GM21423 (cell line): ENCODE measurements around the gene GDE1.

ENCODE experiments used
- ATAC-seq: cut with Tn5 transposase; IDR thresholded peaks from one replicate; pipeline ENCODE4 v1.9.1; 2021; ENCODE audit warnings: mild to moderate bottlenecking, moderate library complexity; ENCODE audit not compliant: unreplicated experiment

The GDE1 gene

DNA sequence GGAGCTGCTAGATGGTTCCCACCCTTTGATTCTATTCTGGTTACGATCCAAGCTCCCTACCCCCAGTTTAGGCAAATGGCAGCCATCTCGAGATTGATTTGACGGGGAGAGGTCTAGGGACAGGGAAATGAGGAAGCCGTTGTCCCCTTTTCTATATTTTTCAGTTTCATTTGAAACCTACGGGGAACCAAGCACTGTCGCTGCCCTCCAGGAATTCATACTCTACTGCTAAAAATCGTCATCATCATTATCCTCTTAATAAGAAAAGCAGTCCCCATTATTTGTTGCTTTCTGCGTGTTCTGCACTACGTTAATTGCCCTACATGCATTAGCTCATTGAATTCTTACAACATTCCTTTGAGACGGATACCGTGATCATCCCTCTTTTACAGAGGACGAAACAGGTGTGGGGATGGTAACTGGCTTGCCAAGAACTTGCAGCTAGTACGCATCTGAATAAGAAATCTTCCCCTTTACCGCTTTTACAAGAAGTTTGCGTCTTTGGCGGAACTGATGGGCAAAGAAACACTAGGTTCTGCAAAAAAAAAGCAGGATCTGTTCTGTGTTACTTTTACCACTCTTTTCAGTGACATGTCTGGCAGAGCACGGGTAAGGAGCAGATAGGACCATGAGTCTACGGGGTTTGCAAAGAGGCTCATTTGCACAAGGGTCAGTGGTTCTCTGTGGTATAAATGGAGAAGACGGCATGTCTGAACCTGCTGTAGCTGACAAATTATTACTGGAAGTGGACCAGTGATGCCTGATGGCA is 2.9 kb upstream of the GDE1 start:
- no peak for ATAC-seq

DNA sequence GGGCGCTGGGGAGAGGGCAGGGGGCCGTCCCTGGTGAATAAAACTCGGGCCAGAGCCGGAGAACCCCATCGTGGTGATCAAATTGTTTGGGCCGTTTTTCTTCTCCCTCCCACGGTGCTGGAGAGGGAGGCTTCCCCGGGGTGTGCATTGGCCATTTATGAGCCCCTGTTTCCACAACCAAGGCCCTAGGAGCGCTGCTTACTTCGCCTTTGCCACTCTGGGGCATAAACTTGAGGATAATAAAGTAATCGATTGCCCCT is 2.4 kb upstream of the GDE1 start:
- ATAC-seq, result no peak

DNA sequence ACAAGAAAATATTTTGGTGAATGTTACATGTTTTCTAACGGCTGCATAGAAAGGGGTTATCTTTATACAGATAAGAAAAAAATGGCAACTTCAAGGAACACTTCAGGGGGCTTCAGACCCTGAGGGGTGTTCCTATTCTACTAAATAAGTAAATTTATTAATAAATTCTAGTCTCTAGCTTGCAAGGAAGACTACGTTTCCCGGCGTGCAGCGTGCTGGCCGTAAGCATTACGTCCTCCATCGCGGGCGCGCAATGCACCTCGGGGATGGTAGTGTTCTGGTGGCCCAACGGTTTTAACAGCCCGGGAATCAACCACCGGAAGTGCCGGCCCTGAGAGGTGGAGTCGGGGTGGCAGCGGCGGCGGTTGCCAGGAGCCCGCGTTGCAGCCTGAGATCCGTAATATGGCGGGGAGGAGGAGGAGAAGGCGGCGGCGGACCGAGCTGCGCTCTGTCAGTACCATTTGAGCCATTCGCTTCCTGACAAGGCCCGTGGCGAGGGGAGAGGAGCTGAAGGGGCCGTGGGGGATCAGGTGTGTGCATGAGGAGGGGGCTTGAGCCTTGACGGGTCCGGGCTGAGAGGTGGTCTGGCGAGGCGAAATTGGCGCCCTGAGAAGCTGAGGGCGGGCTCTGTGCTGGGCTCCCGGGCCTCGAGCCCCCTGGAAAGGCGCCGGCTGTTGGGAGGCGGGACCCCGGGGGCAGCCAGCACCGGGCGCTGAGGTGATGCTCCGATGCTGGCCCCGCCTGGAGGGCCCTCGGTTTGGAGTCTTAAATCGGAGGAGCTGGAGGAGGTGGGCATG is 1.9 kb upstream of the GDE1 start, which contains the start of gene CCP110:
Gene CCP110 (plus strand): TSS at position 384 of the 797 bp plus-strand sequence. CDS start 3,940 bp downstream, outside the sequence.
- ATAC-seq, result peak; percentile 79

DNA sequence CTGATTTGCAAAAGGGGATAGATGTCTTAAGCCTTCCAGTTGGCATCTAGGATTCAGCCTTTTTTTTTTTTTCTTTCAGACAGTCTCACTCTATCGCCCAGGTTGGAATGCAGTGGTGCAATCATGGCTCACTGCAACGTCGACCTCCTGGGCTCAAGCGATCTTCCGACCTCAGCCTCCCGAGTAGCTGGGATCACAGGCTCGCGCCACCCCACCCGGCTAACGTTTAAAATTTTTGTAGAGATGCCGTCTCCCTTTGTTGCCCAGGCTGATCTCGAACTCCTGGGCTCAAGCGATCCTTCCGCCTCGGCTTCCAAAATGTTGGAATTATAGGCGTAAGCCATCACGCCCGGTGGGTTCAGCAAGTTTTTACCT is 1.3 kb upstream of the GDE1 start:
- ATAC-seq, result no peak

DNA sequence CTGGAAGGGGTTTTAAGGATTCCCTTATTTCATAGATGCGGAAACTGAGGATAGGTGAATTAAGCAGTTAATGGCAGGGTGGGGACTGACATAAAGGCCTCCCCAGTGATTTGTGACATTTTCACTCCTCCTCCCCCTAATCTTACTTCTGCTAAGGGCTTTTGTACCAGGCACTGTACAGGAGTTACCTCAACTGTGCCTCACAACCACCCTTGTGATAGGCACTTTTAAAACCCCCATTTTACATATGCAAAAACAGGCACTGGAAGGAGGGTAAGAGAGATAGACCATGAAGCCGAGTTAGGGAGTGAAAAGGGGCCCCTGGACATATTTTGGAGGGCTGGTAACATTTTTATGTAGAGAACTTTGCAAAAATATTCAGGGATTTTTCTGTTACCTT is 862 bp upstream of the GDE1 start:
- ATAC-seq, result no peak

DNA sequence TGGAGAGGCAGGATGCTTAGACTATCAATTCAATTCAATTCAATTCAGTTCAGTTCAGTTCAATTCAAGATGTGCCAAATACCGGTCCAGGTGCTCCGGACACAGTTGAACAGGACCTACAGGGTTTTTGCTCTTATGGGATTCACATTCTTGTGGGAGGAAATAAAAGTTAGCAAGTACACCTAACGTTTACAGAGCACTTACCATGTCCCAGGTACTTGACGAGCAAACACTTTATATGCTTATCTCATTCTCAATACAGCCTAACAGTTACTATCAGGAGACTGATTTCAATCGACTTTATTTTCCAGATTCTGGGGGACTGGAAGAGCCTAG is 467 bp upstream of the GDE1 start:
- ATAC-seq, result no peak

DNA sequence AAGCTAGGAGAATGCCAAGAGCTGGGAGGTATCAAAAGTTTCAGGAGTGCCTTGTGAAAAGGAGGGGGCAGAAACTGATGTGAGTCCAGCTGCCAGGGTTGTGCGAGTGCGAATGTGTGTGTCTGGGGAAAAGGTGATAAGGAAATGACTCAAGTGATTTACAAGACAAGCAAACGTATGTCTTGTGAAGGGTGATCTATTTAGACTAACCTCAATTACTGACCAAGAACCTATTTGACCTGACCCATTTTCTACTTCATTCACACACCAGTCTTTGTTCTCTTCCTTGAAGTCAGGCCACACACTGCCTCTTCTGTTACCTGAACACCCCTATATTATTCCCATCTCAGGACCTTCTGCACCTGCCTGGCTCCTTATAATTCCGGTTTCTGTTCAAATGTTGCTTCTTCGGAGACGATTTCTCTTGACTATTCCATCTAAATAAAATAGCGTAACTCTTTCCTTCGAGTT is 1.0 kb downstream of the GDE1 start:
- no peak for ATAC-seq

DNA sequence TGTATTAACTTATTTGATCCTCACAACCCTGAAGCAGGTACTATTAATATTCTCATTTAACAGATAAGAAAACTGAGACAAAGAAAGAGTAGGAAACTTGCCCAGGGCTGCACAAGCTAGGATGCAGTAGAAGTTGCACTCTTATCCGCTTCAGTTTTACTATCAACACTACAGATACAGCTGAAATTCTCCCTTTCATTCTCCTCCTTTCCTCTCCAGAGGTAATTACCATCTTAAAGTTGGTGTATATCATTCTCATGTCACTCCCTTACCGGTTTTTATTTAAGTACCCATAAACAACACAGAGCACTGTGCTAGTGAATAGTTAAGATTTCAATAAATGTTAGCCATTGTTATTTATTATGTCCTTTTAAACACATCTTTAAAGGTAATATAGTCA is 3.5 kb downstream of the GDE1 start:
- ATAC-seq, result no peak

DNA sequence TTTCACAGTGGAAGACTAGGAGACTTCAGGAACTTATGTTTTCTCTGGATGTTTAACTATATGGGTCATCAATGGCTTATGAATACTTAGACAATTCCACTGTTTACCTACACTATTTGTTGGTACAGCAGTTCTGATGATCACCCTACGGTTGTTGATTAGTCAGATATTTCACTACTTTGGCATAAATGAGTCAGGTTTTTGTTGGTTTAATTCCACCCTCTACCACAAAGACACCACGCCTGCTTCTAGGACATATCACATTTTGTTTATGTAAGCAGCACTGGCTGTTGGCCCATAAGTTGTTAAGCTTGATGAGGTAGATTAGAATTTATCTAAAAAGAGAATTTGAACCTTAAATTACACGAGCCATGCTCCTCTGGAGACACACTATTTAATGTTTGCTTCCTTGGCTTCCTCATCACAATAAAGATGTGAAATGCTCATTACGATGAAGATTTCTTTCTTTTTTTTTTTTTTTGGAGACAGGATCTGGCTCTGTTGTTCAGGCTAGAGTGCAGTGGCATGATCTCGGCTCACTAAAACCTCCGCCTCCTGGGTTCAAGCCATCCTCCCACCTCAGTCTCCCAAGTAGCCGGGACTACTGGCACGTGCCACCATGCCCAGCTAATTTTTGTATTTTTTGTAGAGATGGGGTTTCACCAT is 4.3 kb downstream of the GDE1 start:
- no peak for ATAC-seq

DNA sequence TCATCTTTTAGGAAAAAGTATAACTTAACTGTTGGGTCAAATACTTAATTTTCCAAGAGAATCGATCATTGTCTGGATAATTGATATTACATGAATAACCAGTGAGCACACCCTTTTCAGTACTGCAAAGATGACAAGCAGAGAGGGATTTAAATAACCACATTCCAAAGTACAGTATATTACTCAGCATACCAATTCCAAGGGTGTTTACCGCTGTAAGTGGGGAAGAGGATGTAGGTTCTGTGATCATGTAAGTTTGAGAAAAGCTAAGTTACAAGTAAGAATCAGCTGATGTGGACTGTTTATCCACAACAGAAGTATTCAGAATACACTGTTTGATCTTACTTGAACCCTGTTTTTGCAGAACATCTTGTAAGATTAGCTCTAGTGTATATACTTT is 6.1 kb downstream of the GDE1 start:
- no peak for ATAC-seq

DNA sequence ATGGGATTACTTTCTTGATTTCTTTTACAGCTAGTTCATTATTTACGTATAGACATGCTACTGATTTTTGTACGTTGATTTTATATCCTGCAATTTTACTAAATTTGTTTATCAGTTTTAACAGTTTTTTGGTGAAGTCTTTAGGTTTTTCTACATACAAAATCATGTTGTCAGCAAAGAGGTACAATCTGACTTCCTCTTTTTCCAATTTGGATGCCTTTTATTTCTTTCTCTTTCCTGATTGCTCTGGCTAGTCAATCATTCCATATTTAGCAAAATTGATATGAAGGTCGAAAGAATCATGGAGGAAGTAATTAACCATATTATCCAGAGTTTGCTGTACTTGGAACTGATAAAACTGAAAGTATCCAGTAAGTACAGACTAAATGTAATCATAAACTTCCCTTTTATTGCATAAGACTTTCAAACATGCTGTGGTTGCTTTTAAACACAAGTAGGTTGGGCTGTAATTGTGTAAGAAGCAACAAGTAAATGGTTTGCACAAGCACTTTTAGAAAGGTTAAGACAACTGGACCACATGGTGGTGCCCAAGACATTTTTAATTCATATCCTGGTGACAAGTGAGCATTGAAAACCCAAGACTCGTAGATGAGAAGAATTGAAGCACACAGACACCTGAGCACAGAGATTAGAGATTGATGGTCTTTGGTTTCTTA is 8.4 kb downstream of the GDE1 start:
- ATAC-seq, result no peak

DNA sequence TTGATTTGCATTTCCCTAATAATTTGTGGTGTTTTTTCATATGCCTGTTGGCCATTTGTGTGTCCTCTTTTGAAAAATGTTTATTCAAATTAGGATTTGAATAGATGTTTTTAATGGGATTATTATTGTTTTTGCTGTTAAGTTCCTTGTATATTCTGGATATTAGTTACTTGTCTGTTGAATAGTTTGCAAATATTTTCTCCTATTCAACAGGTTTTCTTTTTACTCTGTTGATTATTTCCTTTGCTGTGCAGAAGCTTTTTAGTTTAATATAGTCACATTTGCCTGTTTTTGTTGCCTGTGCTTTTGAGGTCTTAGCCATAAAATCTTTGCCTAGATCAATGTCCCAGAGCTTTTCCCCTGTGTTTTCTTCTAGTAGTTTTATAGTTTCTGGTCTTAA is 9.6 kb downstream of the GDE1 start:
- ATAC-seq, result no peak

DNA sequence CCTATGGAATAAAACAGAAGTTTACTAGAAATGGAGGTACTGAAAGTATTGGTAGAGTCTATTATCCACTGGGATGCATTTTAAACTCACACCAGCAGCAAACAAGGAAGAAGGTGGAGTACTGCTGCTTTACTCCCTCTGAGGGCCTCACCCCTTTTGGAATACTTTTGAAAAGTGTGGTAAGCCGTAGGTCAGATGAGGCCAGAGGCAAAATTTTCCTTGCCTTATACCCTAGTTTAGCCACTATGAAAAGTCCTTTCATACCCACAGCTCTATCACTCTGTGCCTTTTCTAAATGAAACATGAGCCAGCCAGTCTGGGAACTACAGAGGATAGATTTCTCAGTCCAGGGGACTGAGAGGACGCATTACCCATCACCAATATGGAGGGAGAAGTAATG is 14.0 kb downstream of the GDE1 start:
- ATAC-seq, result no peak

DNA sequence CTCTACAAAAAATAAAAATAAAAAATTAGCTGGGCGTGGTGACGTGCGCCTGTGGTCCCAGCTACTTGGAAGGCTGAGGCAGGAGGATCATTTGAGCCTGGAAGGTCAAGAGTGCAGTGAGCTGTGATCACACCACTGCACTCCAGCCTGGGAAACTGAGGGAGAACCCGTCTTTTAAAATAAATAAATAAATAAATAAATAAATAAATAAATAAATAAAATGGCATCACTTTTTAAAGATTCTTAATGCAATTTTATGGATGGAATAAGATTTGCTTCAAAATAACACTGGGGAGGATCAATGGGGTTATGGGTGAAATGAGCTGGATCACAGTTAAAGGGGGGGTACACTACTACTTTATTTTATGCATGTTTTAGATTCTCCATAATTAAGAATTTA is 14.9 kb downstream of the GDE1 start:
- no peak for ATAC-seq

DNA sequence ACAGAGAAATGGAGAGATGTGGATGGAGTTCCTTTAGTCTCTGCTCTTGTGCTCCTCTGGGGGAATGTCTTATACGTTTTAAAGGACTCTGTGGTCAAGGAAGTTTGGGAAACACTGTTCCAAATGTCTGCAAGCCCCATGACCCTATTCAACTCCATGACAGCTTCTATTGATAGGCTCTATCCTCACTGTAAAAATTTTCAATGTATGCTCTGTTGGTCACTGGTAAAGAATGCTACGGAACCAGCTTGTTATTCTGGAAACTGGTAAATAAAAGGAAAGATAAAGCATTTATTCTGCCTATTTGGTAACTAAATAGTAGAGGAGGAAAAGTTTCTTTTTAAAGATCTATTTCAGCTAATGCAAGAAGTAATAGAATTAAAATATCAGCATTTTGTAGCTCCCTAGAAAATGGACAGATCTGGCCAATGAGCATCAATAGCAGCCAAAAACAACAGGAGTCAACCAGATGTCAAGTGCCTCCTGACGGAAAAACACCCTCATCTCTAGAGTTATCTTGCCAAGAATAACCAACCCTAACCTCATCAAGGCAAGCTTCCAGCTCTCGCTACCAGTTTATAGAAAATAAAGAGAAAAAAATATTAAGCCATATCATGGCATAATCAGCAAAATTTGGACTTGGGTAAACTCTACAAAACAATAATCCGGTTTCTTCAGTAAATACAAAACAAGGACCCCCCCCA is 16.1 kb downstream of the GDE1 start:
- ATAC-seq, result no peak

DNA sequence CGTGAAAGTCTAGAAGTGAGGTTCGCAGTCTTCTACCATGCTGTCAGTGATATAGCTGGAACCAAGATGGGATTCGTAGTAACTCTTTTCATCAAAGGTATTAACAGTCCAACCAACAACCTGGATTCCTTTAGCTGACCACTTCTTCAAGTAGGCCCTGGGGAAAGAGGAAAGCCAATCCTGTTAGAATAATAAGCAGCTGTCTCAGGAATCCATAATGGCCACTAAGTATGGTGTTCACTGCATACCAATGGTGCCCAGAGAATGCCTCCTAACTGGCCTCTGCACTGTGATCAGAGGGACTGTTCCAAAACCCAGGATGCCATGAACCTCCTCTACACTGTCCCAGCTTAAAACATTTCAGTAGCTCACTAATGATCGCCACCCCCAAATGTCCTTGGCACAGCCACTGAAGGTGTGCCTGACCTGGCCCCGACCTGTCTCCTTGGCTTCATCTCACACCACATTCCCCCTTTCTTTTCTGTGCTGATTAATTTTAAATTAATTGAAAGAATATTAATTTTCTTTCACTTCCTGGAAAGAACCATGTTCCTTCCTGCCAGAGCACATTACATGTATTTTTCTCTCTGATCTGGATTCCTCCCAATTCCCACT is 18.3 kb downstream of the GDE1 start:
- ATAC-seq, result no peak

DNA sequence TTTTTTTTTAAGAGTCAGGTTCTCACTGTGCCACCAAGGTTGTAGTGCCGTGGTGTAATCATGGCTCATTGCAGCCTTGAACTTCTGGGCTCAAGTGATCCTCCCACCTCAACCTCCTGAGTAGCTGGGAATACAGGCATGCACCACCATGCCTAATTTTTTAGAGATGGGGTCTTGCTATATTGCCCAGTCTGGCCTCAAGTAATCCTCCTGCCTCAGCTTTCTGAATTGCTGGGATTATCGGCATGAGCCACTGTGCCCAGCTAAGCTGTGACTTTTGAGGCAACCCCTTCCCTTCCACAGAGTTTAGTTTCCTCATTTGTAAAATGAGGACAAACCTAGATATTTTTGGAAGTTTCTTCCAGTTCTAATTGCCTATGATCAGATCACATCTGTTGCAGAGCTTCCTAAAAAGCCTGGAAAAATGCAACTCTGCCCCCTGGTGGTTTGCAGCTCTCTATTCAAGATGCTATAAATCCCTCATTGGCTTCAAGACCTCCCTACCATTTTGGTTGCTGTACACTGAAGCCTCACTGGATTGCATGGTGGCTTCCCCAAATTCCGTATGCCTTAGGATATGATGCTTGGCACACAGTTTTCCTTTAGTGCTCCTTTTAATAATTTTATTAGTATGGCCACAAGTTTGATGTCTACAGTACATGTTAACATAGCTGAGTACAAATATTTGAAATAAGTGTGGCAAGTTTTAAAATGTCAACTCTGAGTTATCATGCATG is 19.3 kb downstream of the GDE1 start:
- ATAC-seq, result no peak

DNA sequence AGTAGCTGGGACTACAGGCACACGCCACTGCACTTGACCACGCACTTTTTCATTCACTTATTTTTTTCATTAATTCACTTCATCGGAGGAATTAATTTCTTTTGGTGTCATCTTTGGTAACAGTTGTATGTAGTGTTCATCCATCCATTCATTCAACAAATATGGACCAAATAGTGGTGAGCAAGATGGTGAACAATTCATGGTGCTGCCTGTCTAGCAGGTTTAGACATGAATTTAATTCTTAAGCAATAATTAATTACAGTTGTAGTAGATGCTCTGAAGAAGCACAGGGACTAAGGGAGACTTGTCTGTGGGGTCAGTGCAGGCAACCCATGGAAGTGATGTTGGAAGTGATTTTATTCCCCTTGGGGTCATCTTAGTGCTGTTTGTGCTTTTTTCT is 22.4 kb downstream of the GDE1 start:
- no peak for ATAC-seq

DNA sequence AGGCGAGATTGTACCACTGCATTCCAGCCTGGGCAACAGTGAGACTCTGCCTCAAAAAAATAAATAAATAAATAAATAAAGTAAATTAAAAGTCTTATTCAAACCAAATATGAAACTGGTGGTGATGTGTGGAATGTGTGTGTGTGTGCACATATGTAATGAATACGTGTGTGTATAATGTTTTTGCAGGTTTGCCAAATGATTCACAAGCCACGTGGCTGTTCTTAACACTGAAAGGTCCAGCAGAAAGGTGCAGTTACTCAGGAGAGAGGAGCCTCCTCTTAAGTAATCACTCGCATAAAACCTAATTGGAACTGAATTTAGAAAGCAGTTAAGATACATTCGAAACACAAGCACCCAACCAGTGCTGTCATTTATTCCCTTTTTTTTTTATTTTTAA is 22.9 kb downstream of the GDE1 start:
- no peak for ATAC-seq

DNA sequence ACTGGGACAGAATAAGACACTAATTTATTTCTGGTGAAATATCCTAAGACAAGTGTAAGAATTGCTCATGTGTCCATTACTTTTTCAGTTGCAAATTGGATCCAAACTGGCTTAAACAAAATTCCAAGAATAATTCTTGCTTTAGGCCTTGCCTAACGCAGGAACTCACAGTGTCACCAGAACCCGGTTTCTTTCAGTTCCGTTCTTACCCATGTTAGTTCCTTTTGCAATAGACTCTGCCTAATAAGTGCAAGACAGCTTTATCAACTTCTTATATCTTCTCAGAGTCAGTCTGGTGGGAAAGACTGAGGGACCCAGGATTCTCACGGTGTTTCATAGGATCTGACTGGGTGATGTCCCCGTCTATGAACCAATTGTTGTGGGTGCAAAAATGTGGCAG is 24.7 kb downstream of the GDE1 start:
- ATAC-seq, result no peak
